GM12891 (cell line): ENCODE results near the gene HORMAD2.
"Not testable (repeated sequence)": the region's sequence is repeated elsewhere in the genome, so short reads cannot be mapped to it uniquely, and the experiment has no call there.

Source experiments
- DNase-seq: peaks from one replicate; pipeline ENCODE4 v3.0.0; 2011; ENCODE audit warnings: low spot score; ENCODE audit not compliant: insufficient read length
- FAIRE-seq: peaks from 2 replicates; lab custom pipeline; 2011; peaks lifted over from hg19 to GRCh38; lab: Jason Lieb, UNC
- PAX5 ChIP-seq: IDR thresholded peaks from 2 replicates; pipeline ENCODE4 v1.6.1; 2011; ENCODE audit warnings: low read length, moderate library complexity, mild to moderate bottlenecking; ENCODE audit not compliant: insufficient read depth, severe bottlenecking
- POLR2A ChIP-seq: IDR thresholded peaks from 2 replicates; pipeline ENCODE4 v1.6.1; 2011; ENCODE audit warnings: low read depth, low read length, control low read depth
- POLR2AphosphoS5 ChIP-seq: IDR thresholded peaks from 2 replicates; pipeline ENCODE4 v1.6.1; 2011; ENCODE audit warnings: low read depth, low read length, control low read depth
- POU2F2 ChIP-seq: IDR thresholded peaks from 2 replicates; pipeline ENCODE4 v1.6.1; 2011; ENCODE audit warnings: low read depth, mild to moderate bottlenecking, control low read depth, low read length, moderate library complexity
- SPI1 ChIP-seq: IDR thresholded peaks from 2 replicates; pipeline ENCODE4 v1.6.1; 2011; ENCODE audit warnings: low read depth, low read length, control low read depth
- TAF1 ChIP-seq: IDR thresholded peaks from 2 replicates; pipeline ENCODE4 v1.6.1; 2011; ENCODE audit warnings: low read depth, low read length, control low read depth

HORMAD2 gene

DNA sequence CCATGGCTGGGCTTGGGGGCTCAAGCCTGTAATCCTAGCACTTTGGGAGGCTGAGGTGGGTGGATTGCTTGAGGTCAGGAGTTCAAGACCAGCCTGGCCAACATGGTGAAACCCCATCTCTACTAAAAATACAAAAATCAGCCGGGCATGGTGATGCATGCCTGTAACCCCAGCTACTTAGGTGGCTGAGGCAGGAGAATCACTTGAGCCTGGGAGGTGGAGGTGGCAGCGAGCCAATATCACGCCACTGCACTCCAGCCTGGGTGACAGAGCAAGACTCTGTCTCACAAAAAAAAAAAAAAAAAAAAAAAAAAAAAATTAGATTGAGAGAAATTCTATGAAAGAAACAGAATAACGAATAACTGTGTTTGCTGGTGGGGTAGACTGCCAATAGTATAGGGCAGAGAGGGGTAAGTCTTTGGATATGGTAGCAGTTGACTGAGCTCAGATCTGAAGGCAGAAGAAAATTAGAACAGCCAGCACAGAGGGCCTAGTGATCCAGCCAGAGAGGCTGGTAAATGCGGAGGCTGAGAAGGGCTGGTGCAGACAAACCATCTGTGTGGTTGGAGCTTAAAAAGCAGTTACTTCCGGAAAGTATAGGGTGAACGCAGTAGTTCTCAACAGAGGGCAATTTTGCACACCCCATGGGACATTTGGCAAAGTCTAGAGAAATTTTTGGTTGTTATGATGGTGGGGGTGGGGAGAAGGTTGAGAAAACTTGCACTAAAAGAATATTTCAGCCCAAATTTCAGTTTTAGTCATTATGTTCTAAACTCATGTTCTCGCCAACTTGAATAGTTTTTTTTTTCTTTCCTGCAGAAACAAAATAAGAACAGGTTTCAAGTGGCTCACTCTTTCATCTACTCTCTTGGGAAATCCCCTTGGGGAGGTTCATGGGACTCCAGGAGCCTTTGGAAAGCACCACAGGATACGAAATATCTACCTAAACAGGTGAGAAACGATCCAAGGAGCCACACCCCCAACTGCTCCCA is 1.6 kb upstream of the HORMAD2 start:
- no peak for TF ChIP-seq POLR2A
- no peak for TF ChIP-seq POLR2AphosphoS5
- no peak for TF ChIP-seq PAX5
- TF ChIP-seq POU2F2 = no peak
- TF ChIP-seq TAF1 = no peak
- no peak for TF ChIP-seq SPI1
- FAIRE-seq (peak; percentile 91), DNase-seq (no peak)

DNA sequence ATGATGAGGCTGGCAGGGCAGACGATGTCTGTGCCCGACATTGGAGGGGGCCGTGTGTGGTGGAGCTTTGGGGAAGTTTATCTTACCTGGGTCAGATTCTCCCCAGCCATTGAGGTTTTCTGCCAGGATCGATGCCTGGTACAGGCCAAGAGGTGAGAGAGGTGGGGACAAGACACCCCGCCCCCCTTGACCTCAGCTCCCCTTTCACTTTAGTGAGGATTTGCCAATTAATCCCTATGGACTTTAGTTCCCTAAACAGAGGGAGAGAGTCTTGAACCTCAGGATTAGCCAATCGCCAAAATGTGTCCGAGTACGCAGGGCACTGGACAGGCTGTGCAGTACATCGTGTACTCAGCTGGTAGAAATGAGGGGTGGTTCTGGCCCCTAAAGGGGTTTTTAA is 541 bp downstream of the HORMAD2 start:
- FAIRE-seq = peak; percentile 26
- DNase-seq = no peak
- no peak for TF ChIP-seq SPI1
- TF ChIP-seq TAF1 = no peak
- TF ChIP-seq POU2F2 = no peak
- TF ChIP-seq PAX5 = no peak
- no peak for TF ChIP-seq POLR2AphosphoS5
- TF ChIP-seq POLR2A = no peak

DNA sequence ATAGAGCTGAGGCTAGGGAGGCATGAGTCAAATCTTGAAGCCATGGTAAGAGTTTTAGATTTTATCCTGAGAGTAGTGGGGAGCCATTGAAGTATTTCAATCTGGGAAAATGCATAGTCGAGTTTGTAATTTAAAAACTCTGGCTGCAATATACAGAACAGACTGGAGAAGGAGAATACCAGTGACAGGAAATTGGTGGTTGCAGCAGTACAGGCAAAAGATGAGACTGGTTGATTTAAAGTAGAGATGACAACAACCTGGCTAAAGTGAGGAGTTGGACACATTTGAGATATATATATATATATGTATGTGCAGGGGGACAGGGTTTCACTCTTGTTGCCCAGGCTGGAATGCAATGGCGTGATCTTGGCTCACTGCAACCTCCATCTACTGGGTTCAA is 6.2 kb downstream of the HORMAD2 start:
- DNase-seq (no peak), FAIRE-seq (no peak)
- TF ChIP-seq TAF1 (no peak), SPI1 (no peak), PAX5 (no peak), POU2F2 (no peak), POLR2A (no peak), POLR2AphosphoS5 (no peak)

DNA sequence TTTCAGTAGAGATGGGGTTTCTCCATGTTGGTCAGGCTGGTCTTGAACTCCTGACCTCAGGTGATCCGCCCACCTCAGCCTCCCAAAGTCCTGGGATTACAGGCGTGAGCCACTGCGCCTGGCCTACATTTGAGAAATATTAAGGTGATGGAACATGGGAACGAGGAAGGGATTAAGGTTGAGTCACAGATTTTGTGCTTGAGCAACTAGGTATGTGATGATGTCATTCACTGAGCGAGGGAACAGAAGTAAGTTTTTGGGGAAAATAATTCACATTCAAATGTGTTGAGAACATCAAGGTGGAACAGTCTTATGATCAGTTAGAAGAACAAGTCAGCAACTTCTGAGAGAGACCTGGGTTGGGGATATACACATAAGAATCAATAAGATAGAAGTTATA is 6.8 kb downstream of the HORMAD2 start:
- FAIRE-seq, DNase-seq: not testable (repeated sequence)

DNA sequence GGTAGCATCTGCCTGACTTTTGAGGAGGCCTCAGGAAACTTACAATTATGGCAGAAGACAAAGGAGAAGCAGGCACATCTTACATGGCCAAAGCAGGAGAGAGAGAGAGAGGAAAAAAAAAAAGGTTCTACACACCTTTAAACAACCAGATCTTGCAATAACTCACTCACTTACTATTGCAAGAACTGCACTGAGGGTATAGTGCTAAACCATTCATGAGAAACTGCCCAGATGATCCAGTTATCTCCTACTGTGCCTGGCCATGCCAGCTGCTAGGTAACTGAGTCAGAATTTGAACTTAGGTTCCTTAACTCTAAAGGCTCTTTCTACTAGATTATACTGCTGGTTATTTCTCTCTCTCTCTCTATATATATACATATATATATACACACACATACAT is 7.3 kb downstream of the HORMAD2 start:
- TF ChIP-seq PAX5 = no peak
- no peak for TF ChIP-seq POLR2AphosphoS5
- TF ChIP-seq SPI1 = no peak
- TF ChIP-seq POU2F2 = no peak
- TF ChIP-seq TAF1 = no peak
- no peak for TF ChIP-seq POLR2A
- FAIRE-seq = no peak
- DNase-seq = no peak

DNA sequence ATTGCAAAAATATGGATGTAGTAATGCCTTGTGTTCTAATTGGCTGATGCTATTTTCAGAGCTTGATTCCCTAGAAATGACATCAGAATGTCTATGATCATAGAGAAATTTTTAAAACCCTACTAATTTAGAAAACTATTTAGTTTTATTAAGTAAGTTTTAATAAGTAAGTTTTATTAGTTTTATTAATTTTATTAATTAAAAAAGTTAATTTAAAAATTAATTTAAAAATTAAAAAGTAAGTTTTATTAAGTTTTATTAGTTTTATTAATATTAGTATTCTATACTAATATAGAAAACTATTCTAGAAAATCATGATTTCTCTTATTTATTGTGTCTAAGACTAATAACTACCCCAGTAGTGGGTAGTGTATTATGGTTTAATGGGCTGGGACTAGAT is 8.2 kb downstream of the HORMAD2 start:
- FAIRE-seq = no peak
- TF ChIP-seq POLR2AphosphoS5 (no peak), POLR2A (no peak), SPI1 (no peak), POU2F2 (no peak), PAX5 (no peak), TAF1 (no peak)
- DNase-seq = no peak

DNA sequence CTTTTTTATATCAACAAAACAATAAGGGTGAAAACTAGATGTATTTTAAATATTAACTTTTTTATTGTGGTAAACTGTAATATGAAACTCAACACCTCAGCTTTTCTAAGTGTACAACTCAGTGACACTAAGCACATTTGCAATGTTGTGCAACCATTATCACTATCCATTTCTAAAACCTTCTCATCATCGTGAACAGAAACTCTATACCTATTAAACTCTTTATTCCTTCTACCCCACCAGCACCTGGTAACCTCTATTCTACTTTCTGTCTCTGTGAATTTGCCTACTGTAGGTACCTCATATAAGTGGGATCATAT is 9.4 kb downstream of the HORMAD2 start:
- no peak for FAIRE-seq
- no peak for TF ChIP-seq POLR2A
- no peak for TF ChIP-seq SPI1
- TF ChIP-seq POLR2AphosphoS5 = no peak
- TF ChIP-seq PAX5 = no peak
- TF ChIP-seq TAF1 = no peak
- no peak for TF ChIP-seq POU2F2

DNA sequence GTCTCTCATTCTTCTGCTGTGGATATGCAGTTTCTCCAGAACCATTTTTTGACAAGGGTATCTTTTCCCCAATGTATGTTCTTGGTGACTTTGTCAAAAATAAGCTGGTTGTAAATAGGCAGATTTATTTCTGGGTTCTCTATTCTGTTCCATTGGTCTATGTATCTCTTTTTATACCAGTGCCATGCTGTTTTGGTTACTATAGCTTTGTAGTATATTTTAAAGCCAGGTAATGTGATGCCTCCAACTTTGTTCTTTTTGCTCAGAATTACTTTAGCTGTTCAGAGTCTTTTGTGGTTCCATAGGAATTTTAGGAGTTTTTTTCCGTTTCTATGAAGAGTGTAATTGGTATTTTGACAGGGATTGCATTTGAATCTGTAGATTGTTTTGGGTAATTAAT is 12.4 kb downstream of the HORMAD2 start:
- TF ChIP-seq POLR2A (no peak), POLR2AphosphoS5 (no peak), PAX5 (no peak), SPI1 (no peak), POU2F2 (no peak), TAF1 (no peak)
- DNase-seq = no peak
- no peak for FAIRE-seq

More for the DNA sequence above, 9.4 kb downstream of the HORMAD2 start:
- no peak for DNase-seq

DNA sequence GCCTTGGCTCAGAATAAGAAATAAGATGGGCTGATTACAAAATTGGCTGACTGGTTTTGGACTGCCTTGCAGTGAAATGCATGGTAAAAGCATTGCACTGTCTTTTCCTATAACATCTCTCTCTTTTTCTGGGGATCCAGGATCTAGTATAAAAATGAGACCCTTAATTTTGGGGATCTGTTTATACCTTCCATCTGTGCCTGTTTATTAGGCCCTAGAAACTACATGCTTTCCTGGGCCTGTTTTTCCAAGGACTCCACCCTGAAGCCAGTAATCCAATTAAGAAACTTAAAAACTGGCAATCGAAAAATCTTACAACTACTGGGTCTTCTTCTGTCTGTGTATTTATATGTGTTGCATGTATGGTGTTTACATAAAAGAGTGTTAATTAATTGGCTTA is 14.5 kb downstream of the HORMAD2 start:
- DNase-seq (no peak), FAIRE-seq (no peak)
- TF ChIP-seq POLR2A (no peak), TAF1 (no peak), POU2F2 (no peak), SPI1 (no peak)

DNA sequence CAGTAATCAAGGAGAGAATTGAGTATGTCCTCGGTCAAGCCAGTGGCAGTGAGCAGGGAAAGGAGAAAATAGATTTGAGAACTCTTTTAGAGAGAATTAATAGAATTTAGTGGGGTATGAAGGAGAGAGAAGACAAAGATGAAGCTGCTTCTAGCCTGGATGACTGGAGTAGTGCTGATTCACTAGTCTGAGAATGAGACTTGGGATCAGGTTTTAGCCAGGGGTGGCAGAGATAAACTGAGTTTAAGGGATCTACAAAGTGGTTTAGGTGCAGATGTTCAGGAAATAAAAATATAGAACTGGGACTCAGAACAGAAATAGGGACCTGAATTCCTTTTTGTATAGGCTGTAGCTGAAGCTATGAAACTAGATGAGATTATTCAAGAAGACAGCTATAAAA is 17.6 kb downstream of the HORMAD2 start:
- FAIRE-seq (no peak), DNase-seq (no peak)
- no peak for TF ChIP-seq PAX5
- no peak for TF ChIP-seq POLR2AphosphoS5
- TF ChIP-seq POU2F2 = no peak
- TF ChIP-seq TAF1 = no peak
- TF ChIP-seq POLR2A = no peak
- TF ChIP-seq SPI1 = no peak

DNA sequence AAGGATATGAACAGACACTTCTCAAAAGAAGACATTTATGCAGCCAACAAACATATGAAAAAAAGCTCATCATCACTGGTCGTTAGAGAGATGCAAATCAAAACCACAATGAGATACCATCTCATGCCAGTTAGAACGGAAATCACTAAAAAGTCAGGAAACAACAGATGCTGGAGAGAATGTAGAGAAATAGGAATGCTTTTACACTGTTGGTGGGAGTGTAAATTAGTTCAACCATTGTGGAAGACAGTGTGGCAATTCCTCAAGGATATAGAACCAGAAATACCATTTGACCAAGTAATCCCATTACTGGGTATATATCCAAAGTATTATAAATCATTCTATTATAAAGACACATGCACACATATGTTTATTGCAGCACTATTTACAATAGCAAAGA is 20.5 kb downstream of the HORMAD2 start:
- DNase-seq = not testable (repeated sequence)

More for the DNA sequence above, 20.5 kb downstream of the HORMAD2 start:
- FAIRE-seq = not testable (repeated sequence)
